ENCODE measurements around the gene TNNT3.

DNA sequence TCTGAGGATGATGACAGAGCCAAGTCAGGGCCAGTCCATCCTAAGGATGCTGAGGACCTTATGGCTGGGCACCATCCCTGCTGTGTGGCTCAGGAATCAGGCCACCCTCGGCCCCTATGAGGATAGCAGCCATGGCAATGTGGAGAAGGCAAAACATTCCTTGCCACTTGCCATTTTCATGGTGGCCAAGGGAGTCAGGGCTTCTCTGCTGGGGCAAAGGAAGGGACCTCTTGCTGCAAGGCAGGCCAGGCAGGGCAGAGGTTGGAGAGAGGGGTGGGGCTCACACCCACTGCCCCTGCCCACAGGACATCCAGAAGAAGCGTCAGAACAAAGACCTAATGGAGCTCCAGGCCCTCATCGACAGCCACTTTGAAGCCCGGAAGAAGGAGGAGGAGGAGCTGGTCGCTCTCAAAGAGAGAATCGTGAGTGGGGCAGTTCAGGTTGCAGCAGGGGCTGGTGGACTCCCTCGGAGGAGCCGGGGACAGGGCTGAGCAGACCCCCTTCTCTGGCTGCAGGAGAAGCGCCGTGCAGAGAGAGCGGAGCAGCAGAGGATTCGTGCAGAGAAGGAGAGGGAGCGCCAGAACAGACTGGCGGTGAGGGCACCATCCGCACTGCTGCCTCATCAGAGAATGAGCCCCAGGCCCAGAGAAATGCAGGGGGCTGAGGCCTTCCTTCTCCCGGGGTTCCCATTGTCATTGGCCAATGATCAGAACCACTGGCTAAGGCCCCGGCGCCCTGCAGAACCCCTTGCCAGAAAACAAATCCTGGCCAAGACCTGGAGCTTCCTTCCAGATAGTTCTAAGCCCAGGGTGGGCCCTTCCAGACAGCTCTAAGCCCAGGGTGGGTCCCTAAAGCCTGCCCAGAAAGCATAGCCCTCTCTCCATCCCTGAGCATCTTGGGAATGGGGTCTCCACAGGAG is 14.2 kb downstream of the TNNT3 start:
- no peak for TF ChIP-seq EZH2phosphoT487 (IDR thresholded peaks at IDR 0.05; ENCODE audit: insufficient read depth, low read depth)
- no peak for TF ChIP-seq EZH2 (IDR thresholded peaks at IDR 0.05; ENCODE audit: insufficient read depth, poor library complexity, severe bottlenecking)
